GM12875 (cell line): ENCODE measurements around the gene TVP23A.

Experiments used
- H3K4me3 ChIP-seq: one replicate; pipeline ENCODE4 v1.5.1; 2011; ENCODE audit warnings: low read depth, low read length, control low read depth
- CTCF ChIP-seq: IDR thresholded peaks from 2 replicates; pipeline ENCODE4 v1.5.1; 2011; ENCODE audit warnings: low read depth, mild to moderate bottlenecking, control low read depth, inconsistent platforms, low read length, moderate library complexity, borderline replicate concordance; ENCODE audit not compliant: insufficient read depth

Gene TVP23A

GRCh38 chr16:10812312-10813098 is 6.1 kb downstream of the TVP23A start:
- H3K4me3 ChIP-seq: no peak overlapping the region
- no peak for TF ChIP-seq CTCF

- no peak for TF ChIP-seq CTCF
- no peak overlapping the region for H3K4me3 ChIP-seq
These were observed 8.9 kb downstream of the TVP23A start for GRCh38 chr16:10809706-10810105.

- TF ChIP-seq CTCF: no peak
- no peak overlapping the region for H3K4me3 ChIP-seq
These were observed 9.7 kb downstream of the TVP23A start for GRCh38 chr16:10808850-10809249.

DNA sequence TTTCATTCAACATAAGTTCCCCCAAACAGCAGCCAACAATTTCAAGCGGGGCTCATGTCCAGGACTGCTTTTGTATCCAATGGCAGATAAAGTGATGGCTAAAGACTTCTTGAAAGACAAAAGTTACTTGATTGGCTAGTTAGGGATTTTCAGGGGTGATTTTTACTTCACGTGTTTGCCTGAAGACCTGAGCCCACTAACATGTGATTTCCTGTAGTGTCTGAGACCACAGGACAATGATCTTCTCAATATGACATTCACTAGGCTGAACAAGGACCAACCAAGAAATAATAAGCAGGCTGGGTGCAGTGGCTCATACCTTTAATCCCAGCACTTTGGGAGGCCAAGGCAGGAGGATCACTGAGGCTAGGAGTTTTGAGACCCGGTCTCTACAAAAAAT is 10.4 kb downstream of the TVP23A start:
- TF ChIP-seq CTCF: no peak
- no peak overlapping the region for H3K4me3 ChIP-seq

DNA sequence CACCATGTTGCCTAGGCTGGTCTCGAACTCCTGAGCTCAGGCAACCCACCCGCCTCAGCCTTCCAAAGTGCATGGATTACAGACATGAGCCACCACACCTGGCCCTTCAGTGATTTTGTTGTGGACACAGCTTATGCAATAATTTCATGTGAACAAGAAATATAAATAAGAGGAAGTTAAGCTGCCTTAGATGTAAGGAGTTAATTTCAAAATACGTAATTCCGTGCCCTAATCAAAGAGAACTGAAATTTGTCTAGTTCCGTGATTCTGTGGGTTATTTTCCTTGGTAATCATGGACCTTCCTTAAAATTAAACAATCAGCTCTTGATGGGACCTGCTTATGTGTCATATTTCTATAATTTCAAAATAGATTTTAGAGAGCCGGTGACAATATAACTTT is 11.9 kb downstream of the TVP23A start:
- no peak overlapping the region for H3K4me3 ChIP-seq
- no peak for TF ChIP-seq CTCF

DNA sequence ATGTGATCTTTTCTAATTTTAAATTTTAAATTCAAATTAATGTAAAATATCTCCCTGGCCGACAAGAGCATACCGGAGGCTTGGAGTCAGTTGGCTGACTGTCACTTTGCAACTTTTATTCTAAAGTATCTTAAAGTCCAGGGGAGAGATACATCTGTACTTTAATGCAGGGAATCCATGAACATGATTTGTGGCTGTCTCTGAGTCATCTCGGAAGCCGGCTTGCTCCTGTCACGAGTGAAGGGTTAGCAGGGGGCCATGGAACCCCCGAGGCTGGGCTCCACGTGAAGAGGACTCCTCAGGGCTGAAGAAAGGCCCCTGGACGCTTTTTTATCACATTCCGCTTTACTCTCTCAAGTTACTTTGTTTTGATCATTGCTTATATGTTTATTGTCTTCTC is 13.3 kb downstream of the TVP23A start:
- TF ChIP-seq CTCF: no peak
- H3K4me3 ChIP-seq: no peak overlapping the region

GRCh38 chr16:10799736-10800135 is 18.9 kb downstream of the TVP23A start:
- TF ChIP-seq CTCF: no peak
- H3K4me3 ChIP-seq: no peak overlapping the region
